Measurements from ENCODE around the gene KLF4. TPM values are rescaled to one million over a fixed set of nuclear protein-coding genes. Genes with fewer than 3 reads are reported as not detected.

Gene KLF4
- total RNA-seq, 3 donors from 2014 or later (not counting 1 experiment from before 2014, with no cell fraction given) = 29.8 to 162 (median 29.8) TPM

DNA sequence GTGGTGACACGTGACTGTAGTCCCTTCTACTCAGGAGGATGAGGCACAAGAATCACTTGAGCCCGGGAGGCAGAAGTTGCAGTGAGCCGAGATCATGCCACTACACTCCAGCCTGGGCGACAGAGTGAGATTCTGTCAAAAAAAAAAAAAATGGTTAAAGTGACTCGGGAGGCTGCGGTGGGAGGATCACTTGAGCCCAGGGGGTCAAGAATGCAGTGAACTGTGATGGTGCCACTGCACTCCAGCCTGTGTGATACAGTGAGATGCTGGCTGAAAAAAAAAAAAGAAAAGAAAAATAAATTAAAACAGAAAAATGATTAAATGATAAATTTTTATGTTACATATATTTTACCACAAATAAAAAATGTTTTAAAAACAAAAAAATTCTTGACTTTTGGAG is 51.9 kb downstream of the KLF4 start:
- Histone ChIP-seq H3K36me3 (ENCODE audit: control insufficient read depth, insufficient read depth, low read length) (no peaks in the 10 kb centered on the region), H3K4me1 (ENCODE audit: control insufficient read depth, insufficient read depth, low read length) (no peaks in the 10 kb centered on the region), H3K9me3 (ENCODE audit: control insufficient read depth, insufficient read depth, low read length) (no peaks in the 10 kb centered on the region), H3K27me3 (ENCODE audit: control insufficient read depth, insufficient read depth, low read length) (no peaks in the 10 kb centered on the region), H3K4me3 (ENCODE audit: low read length) (no peak overlapping the region), H3K27ac (ENCODE audit: low read length) (no peak overlapping the region)
- no peaks in the 10 kb centered on the region for H3K4me1 Mint-ChIP-seq
- TF ChIP-seq, protein P1, sequence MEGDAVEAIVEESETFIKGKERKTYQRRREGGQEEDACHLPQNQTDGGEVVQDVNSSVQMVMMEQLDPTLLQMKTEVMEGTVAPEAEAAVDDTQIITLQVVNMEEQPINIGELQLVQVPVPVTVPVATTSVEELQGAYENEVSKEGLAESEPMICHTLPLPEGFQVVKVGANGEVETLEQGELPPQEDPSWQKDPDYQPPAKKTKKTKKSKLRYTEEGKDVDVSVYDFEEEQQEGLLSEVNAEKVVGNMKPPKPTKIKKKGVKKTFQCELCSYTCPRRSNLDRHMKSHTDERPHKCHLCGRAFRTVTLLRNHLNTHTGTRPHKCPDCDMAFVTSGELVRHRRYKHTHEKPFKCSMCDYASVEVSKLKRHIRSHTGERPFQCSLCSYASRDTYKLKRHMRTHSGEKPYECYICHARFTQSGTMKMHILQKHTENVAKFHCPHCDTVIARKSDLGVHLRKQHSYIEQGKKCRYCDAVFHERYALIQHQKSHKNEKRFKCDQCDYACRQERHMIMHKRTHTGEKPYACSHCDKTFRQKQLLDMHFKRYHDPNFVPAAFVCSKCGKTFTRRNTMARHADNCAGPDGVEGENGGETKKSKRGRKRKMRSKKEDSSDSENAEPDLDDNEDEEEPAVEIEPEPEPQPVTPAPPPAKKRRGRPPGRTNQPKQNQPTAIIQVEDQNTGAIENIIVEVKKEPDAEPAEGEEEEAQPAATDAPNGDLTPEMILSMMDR (IDR thresholded peaks at IDR 0.05) = no peak
- WGBS (ENCODE audit: insufficient coverage) = 91% methylated on average over 6 of the region's 6 CpGs
- DNase-seq = no peak
- intact Hi-C loops (cut with micrococcal nuclease) = no loop called here
- H3K4me3 Mint-ChIP-seq = no peak overlapping the region
- H3K9me3 Mint-ChIP-seq = no peaks in the 10 kb centered on the region
- peaks cover 9 to 13% of the 10 kb centered on the region in 2 donors for H3K27me3 Mint-ChIP-seq (ENCODE audit: low read depth in 2 of 2)
- no peak for ATAC-seq
- H3K27ac Mint-ChIP-seq = no peak overlapping the region
- no peaks in the 10 kb centered on the region for H3K36me3 Mint-ChIP-seq

DNA sequence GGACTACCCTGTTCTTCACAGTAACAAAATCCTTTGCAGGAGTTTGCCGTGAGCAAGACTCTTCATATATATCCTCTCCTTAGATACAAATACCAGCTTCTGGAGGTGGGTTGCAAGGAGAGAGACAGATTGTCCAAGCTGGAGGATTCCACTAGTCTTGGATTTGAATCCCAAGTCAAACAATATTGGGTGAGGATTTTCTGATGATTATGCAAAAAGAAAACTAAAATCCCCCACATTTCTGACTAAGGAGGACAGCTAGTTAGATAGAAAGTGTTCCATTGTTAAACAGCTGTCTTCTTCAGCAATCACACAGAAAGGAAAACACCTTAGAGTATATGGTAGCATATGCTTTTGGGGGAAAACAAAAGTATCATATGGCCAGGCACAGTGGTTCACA is 54.2 kb downstream of the KLF4 start:
- Histone ChIP-seq H3K27ac (ENCODE audit: low read length) (no peak overlapping the region), H3K9me3 (ENCODE audit: control insufficient read depth, insufficient read depth, low read length) (no peaks in the 10 kb centered on the region), H3K4me3 (ENCODE audit: low read length) (no peak overlapping the region), H3K27me3 (ENCODE audit: control insufficient read depth, insufficient read depth, low read length) (no peaks in the 10 kb centered on the region), H3K4me1 (ENCODE audit: control insufficient read depth, insufficient read depth, low read length) (no peaks in the 10 kb centered on the region), H3K36me3 (ENCODE audit: control insufficient read depth, insufficient read depth, low read length) (no peaks in the 10 kb centered on the region)
- intact Hi-C loops (cut with micrococcal nuclease) = no loop called here
- Mint-ChIP-seq H3K9me3 (no peaks in the 10 kb centered on the region), H3K4me3 (no peak overlapping the region), H3K27ac (no peak overlapping the region), H3K36me3 (no peaks in the 10 kb centered on the region), H3K27me3 (ENCODE audit: low read depth in 2 of 2) (peaks cover 11 to 22% of the 10 kb centered on the region in 2 donors), H3K4me1 (no peaks in the 10 kb centered on the region)
- ATAC-seq (no peak), DNase-seq (no peak)
- TF ChIP-seq, protein P1 (IDR thresholded peaks at IDR 0.05) = no peak
- WGBS (ENCODE audit: insufficient coverage) = no CpG with 5 or more reads among the region's 1 CpG

Other genes with a start within 250 kb of the KLF4 start
- gene RAD23B, start 206.5 kb downstream of the KLF4 start, total RNA-seq = 100 to 1,000 TPM in 1 of 3 donors, 10 to 100 TPM in 2; 85.6 to 101 (median 92.6) TPM